Measurements from ENCODE around the gene ITPRID1. TPM values are rescaled to one million over a fixed set of nuclear protein-coding genes. Genes with fewer than 3 reads are reported as not detected.

Gene ITPRID1
- total and polyA plus RNA-seq, 2 of the 8 experiments (the other 6 are each of a cell fraction or from before 2014, with no cell fraction given): 0.09 to 0.47 TPM

DNA sequence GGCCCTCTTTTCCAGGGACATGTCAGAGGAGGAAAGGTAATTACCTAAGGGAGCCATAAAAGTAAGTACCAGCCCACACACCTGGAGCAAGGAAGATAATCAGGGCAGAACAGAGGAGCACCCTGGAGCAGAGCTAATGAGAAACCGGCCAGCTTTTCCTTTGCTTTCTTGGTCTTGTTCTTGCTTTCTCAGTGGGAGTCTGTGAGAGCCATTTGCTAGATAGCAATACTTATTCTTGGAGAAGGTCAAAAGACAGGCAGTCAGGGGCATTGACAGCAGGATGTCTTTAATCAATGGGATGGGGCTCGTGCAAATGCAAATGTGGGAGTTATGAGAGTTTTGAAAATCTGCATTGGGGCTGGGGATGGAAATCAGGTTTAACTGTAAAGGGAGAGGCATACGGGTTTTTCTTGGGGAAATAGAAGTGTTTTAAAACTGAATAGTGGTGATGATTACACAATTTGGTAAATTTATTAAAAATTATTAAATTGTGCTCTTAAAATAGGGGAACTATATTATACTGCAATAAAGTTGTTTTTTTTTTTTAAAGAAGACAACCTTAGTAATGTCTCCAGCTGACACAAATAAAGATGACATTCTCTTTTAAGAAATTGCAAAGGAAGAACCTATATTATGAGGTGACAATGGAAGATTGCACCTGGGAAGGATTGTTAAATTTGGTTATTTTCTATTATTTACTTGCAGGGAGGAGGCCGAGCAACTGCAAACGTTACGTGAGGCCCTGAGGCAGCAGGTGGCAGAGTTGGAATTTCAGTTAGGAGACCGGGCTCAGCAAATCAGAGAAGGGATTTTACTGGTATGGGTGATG lies 137.6 kb downstream of the ITPRID1 start:
- Histone ChIP-seq H3K23ac (ENCODE audit: insufficient read length) (no peak overlapping the region), H3K14ac (ENCODE audit: insufficient read length) (no peak overlapping the region), H2BK120ac (replicated peaks; ENCODE audit: low read depth, low read length) (no peak overlapping the region), H4K91ac (replicated peaks; ENCODE audit: insufficient read length, low read length) (no peak overlapping the region), H3K4me2 (ENCODE audit: insufficient read depth in 1 of 2, low read depth in 2 of 2, low read length in 2 of 2) (peak overlapping the region; percentile 11 to 56; a peak in 3 of 4 replicates), H2AK5ac (ENCODE audit: low read depth, low read length) (peak overlapping the region; percentile 47; the same call in 1 of the 2 replicates), H2BK12ac (ENCODE audit: low read depth, low read length) (0 out of 2 replicates have a peak overlapping the region, but pooled peaks have one; percentile 88), H3K9ac (replicated peaks in 1 of 4; ENCODE audit: extremely low read depth in 1 of 4, low read depth in 3 of 4, low read length in 3 of 4) (no peak overlapping the region), H3K4me1 (replicated peaks in 1 of 4; ENCODE audit: control insufficient read depth in 3 of 4, insufficient read depth in 4 of 4, low read length in 3 of 4) (peaks cover 3 to 30% (median 16%) of the 10 kb centered on the region in 4 experiments; a peak in 4 of 7 replicates), H2BK20ac (ENCODE audit: low read length) (peak overlapping the region; percentile 99), H3K18ac (ENCODE audit: extremely low read depth, low read length) (peak overlapping the region; percentile 93), H3K27ac (ENCODE audit: low read depth, low read length) (no peak overlapping the region), H3K79me1 (ENCODE audit: low read depth, low read length) (no peaks in the 10 kb centered on the region), H4K5ac (ENCODE audit: insufficient read length, low read depth, low read length) (no peak overlapping the region), H2BK5ac (ENCODE audit: low read depth, low read length) (peak overlapping the region; percentile 90; the same call in 1 of the 2 replicates), H2BK15ac (ENCODE audit: low read length) (peak overlapping the region; percentile 31; the same call in 1 of the 2 replicates), H3K23me2 (ENCODE audit: low read depth, low read length) (no peaks in the 10 kb centered on the region; the same call in 1 of the 2 replicates), H2AFZ (ENCODE audit: low read length) (no peak overlapping the region), H4K8ac (ENCODE audit: extremely low read depth, insufficient read depth, low read length) (no peak overlapping the region), H3K9me3 (ENCODE audit: insufficient read depth in 2 of 2, low read depth in 1 of 2, low read length in 1 of 2) (no peaks in the 10 kb centered on the region), H3K56ac (replicated peaks; ENCODE audit: insufficient read length, low read depth, low read length) (no peak overlapping the region), H3K27me3 (replicated peaks in 1 of 4; ENCODE audit: control insufficient read depth in 3 of 4, extremely low read depth in 1 of 4, insufficient read depth in 3 of 4, low read length in 3 of 4) (no peaks in the 10 kb centered on the region; a peak in 1 of 7 replicates), H3K36me3 (ENCODE audit: control insufficient read depth in 2 of 4, insufficient read depth in 4 of 4, low read length in 3 of 4) (no peaks in the 10 kb centered on the region), H3K4ac (replicated peaks; ENCODE audit: insufficient read length, low read depth, low read length) (no peak overlapping the region), H3K79me2 (ENCODE audit: control insufficient read depth in 1 of 2, insufficient read depth in 2 of 2, low read length in 2 of 2) (no peaks in the 10 kb centered on the region), H4K20me1 (replicated peaks in 1 of 2; ENCODE audit: control insufficient read depth in 1 of 2, insufficient read depth in 2 of 2, low read length in 2 of 2) (no peaks in the 10 kb centered on the region), H3K4me3 (ENCODE audit: extremely low read depth in 1 of 4, insufficient read depth in 2 of 4, low read depth in 3 of 4, low read length in 4 of 4) (peak overlapping the region in 1 of 4 experiments; percentile 33; a peak in 1 of 8 replicates)
- 16% methylated on average over 7 of the region's 7 CpGs; no CpG with 5 or more reads in 1 of the 2 experiments for WGBS, 2 experiments (ENCODE audit: extremely low coverage in 1 of 2, insufficient coverage in 1 of 2, insufficient read length in 1 of 2, insufficient replicate concordance in 2 of 2, low coverage in 1 of 2, low lambda C conversion rate in 2 of 2, missing lambda C conversion rate in 1 of 2)
- DNase-seq (ENCODE audit: low read depth in 1 of 2, low spot score in 2 of 2) (peak in 1 of 2 experiments; percentile 5), FAIRE-seq (peak; percentile 39)
- ChIA-PET CTCF (ENCODE audit: partially characterized antibody) (interaction anchor here (0.7 to 3.5 kb wide), 14 partner anchors 12 to 281 kb away, joined by 3 to 14 read pairs (median 4); no protein-coding TSS in a partner anchor), POLR2A (ENCODE audit: partially characterized antibody) (interaction anchor here (1.0 kb wide), 1 partner anchor 713 kb away, joined by 3 read pairs; no protein-coding TSS in a partner anchor)
- TF ChIP-seq SP4 (IDR thresholded peaks at IDR 0.05; ENCODE audit: low read length) (no peak), JUN (IDR thresholded peaks at IDR 0.05; ENCODE audit: low read depth, low read length) (no peak), HDAC2 (IDR thresholded peaks at IDR 0.05; ENCODE audit: borderline replicate concordance in 1 of 2, low read depth in 2 of 2, low read length in 2 of 2) (peak in 1 of 2 experiments; percentile 94; a peak in 2 of 4 replicates)
